Muscle layer of duodenum (tissue), 2 donors: ENCODE data around the gene SIX1.

Experiments
- H3K27ac ChIP-seq: one replicate; pipeline ENCODE4 v1.7.0; 2013; ENCODE audit warnings: mild to moderate bottlenecking, low read length
- H3K27me3 ChIP-seq: one replicate; pipeline ENCODE4 v1.7.0; 2013; ENCODE audit warnings: low read depth, mild to moderate bottlenecking, control low read depth, low read length
- H3K36me3 ChIP-seq, 2 donors: one replicate each; pipeline ENCODE4 v1.7.0; 2013; ENCODE audit warnings: low read length in 2 of 2, control low read depth in 1 of 2, mild to moderate bottlenecking in 1 of 2; ENCODE audit not compliant: insufficient read depth in 2 of 2, control insufficient read depth in 1 of 2
- H3K4me1 ChIP-seq, 2 donors: one replicate each; pipeline ENCODE4 v1.7.0; 2013; ENCODE audit warnings: low read length in 2 of 2, mild to moderate bottlenecking in 2 of 2, control low read depth in 1 of 2, moderate library complexity in 1 of 2; ENCODE audit not compliant: insufficient read depth in 2 of 2, control insufficient read depth in 1 of 2
- H3K4me3 ChIP-seq, 2 donors: one replicate each; pipeline ENCODE4 v1.7.0; 2013; ENCODE audit warnings: low read length in 2 of 2, low read depth in 1 of 2, mild to moderate bottlenecking in 1 of 2
- H3K9me3 ChIP-seq, 2 donors: one replicate each; pipeline ENCODE4 v1.7.0; 2013; ENCODE audit warnings: low read length in 2 of 2, control low read depth in 1 of 2, mild to moderate bottlenecking in 1 of 2; ENCODE audit not compliant: control insufficient read depth in 1 of 2
- donor health status: healthy.

Gene SIX1

DNA sequence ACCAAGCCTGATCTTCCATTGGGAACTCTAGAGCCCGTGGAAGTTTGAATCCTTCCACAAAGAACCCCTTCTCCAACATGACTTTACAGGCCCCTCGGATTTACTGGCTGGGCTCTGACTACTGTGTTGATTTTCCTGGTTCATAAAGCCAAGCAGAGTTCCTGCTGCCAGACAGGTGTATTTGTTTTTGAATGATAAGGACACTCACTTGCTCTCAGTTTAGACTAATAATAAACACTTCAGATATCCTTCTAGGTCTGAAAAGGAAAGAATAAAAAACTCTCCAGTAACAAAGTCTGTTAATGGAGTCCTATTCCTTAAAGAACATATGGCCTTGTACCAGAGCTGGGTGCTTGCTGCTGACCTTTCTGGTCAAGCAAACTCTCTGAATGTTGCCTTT lies 31.0 kb downstream of the SIX1 start:
- Histone ChIP-seq H3K36me3 (no peaks in the 10 kb centered on the region), H3K4me1 (peaks cover 0 to 3% of the 10 kb centered on the region in 2 donors), H3K27me3 (no peaks in the 10 kb centered on the region), H3K9me3 (no peaks in the 10 kb centered on the region), H3K4me3 (no peak overlapping the region), H3K27ac (no peak overlapping the region)

DNA sequence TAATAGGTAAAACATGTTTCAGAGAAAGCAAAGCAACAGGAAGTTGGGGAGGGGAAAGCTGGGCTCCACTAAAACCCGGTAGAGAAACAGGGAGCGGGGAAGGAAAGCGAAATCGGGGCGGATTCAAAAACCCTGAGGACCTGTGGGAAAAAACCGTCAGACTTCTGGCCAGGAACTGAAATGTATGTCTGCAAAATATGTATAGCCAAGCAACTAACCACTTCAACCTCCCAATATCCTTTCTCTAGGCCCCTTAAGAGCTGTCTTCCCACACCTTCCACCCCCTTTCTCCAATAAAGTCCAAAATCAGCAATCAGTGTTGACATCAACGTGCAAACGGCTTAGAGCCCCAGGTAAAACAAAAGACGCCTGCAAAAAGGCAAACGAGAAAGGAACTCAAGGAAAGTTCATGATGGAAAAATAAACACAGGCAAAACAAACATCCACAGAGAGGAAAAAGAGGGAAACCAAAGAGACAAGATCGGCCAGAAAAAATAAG lies 32.8 kb downstream of the SIX1 start:
- no peaks in the 10 kb centered on the region for H3K27me3 ChIP-seq
- no peak overlapping the region for H3K4me3 ChIP-seq
- H3K27ac ChIP-seq = no peak overlapping the region
- H3K9me3 ChIP-seq = no peaks in the 10 kb centered on the region
- H3K4me1 ChIP-seq = no peaks in the 10 kb centered on the region
- no peaks in the 10 kb centered on the region for H3K36me3 ChIP-seq

DNA sequence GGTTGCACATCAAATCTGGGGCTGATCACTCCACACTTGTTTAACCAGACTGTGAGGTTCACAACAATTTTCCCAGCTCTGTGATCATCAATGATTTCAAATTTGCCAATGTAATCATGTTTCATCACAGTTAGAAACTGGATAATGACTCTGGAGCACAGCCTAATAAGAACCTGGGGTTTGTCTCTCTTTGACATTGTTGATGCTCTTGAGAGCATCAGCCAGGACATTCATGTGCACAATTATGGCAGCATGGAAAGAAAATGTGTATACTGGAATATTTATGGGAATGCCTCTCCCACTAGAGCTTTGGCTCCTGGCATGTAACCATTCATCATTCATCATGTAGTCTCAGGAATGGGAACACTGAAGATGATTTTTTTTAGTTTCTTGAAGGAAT lies 47.0 kb downstream of the SIX1 start:
- Histone ChIP-seq H3K27ac (no peak overlapping the region), H3K27me3 (peaks cover 4% of the 10 kb centered on the region), H3K9me3 (no peaks in the 10 kb centered on the region), H3K4me3 (no peak overlapping the region), H3K4me1 (peaks cover 0 to 9% of the 10 kb centered on the region in 2 donors), H3K36me3 (no peaks in the 10 kb centered on the region)

- H3K27ac ChIP-seq = no peak overlapping the region
- peaks cover 0 to 9% of the 10 kb centered on the region in 2 donors for H3K4me1 ChIP-seq
- H3K27me3 ChIP-seq = peaks cover 4% of the 10 kb centered on the region
- H3K4me3 ChIP-seq = no peak overlapping the region
- H3K36me3 ChIP-seq = no peaks in the 10 kb centered on the region
- H3K9me3 ChIP-seq = no peaks in the 10 kb centered on the region
Measured at GRCh38 chr14:60599727-60600126, 49.5 kb downstream of the SIX1 start.

GRCh38 chr14:60596139-60596538 lies 53.1 kb downstream of the SIX1 start:
- Histone ChIP-seq H3K4me3 (no peak overlapping the region), H3K27me3 (no peaks in the 10 kb centered on the region), H3K27ac (no peak overlapping the region), H3K4me1 (no peaks in the 10 kb centered on the region), H3K9me3 (no peaks in the 10 kb centered on the region), H3K36me3 (no peaks in the 10 kb centered on the region)

DNA sequence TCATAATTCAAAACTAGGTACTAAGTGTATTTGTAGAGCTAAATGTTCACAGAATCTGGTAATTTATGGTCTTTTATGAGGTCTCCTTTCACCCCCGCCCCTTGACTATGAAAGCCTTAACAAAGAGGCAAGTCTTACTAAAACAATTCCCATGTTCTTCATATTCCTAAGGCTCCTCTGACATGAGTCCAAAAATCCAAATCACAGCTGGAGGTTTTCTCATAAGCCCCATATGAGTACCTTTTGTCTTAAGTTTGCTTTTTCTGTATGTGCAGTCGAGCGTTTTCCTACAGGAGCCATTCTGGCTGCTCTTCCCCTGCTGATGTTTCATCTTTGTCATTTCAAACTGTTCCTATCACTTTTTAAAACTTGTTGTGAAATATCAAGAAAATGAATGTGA lies 55.2 kb downstream of the SIX1 start:
- Histone ChIP-seq H3K9me3 (no peaks in the 10 kb centered on the region), H3K27me3 (no peaks in the 10 kb centered on the region), H3K27ac (no peak overlapping the region)

More for the DNA sequence above, 55.2 kb downstream of the SIX1 start:
- H3K4me3 ChIP-seq = no peak overlapping the region
- no peaks in the 10 kb centered on the region for H3K36me3 ChIP-seq
- H3K4me1 ChIP-seq = no peaks in the 10 kb centered on the region
